Neutrophil (primary cell): Measurements from ENCODE around the gene CTU1.

ENCODE experiments used
- H3K27ac ChIP-seq: fragments of 200-600 bp; sonication (generic); 2 replicates; pipeline ENCODE4 v1.5.1; 2016; ENCODE audit warnings: mild to moderate bottlenecking, moderate library complexity
- H3K27me3 ChIP-seq: fragments of 200-600 bp; sonication (generic); 2 replicates; pipeline ENCODE4 v1.6.0; 2016; ENCODE audit warnings: mild to moderate bottlenecking
- H3K36me3 ChIP-seq: fragments of 200-600 bp; sonication (generic); 2 replicates; pipeline ENCODE4 v1.5.1; 2017
- H3K4me1 ChIP-seq, 2 experiments: fragments of 200-600 bp in 1 of 2; sonication (generic) in 1 of 2; 1 replicate in 1 of 2; 2 replicates in 1 of 2; pipeline versions ENCODE4 v1.5.1 to v1.6.1; 2013 to 2016; ENCODE audit warnings: low read depth in 1 of 2, low read length in 1 of 2, mild to moderate bottlenecking in 1 of 2, moderate library complexity in 1 of 2; ENCODE audit not compliant: control insufficient read depth in 1 of 2, insufficient read depth in 1 of 2
- H3K4me3 ChIP-seq, 2 experiments: fragments of 200-600 bp in 1 of 2; sonication (generic) in 1 of 2; 1 replicate in 1 of 2; 2 replicates in 1 of 2; pipeline ENCODE4 v1.5.1; 2013 to 2016; ENCODE audit warnings: low read depth in 1 of 2, low read length in 1 of 2, mild to moderate bottlenecking in 1 of 2, moderate library complexity in 1 of 2
- H3K9me3 ChIP-seq: fragments of 200-600 bp; sonication (generic); 2 replicates; pipeline ENCODE4 v1.5.1; 2016
- TF ChIP-seq, protein P1 (sequence below): fragments of 200-600 bp; sonication (generic); IDR thresholded peaks from 2 replicates; pipeline ENCODE4 v1.5.1; 2016; ENCODE audit warnings: antibody characterized with exemption

The CTU1 gene

DNA sequence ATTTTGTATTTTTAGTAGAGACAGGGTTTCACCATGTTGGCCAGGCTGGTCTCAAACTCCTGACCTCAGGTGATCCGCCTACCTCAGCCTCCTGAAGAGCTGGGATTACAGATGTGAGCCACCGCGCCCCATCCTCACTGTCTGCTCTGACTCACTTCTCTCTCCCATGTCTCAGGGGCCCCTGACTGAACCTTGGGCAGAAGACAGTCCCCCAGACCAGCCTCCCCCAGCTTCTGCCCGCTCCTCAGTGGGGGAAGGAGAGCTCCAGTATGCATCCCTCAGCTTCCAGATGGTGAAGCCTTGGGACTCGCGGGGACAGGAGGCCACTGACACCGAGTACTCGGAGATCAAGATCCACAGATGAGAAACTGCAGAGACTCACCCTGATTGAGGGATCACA lies 21.5 kb upstream of the CTU1 start:
- H3K9me3 ChIP-seq: no peaks in the 10 kb centered on the region
- peaks cover 50% of the 10 kb centered on the region for H3K36me3 ChIP-seq
- TF ChIP-seq, protein P1, sequence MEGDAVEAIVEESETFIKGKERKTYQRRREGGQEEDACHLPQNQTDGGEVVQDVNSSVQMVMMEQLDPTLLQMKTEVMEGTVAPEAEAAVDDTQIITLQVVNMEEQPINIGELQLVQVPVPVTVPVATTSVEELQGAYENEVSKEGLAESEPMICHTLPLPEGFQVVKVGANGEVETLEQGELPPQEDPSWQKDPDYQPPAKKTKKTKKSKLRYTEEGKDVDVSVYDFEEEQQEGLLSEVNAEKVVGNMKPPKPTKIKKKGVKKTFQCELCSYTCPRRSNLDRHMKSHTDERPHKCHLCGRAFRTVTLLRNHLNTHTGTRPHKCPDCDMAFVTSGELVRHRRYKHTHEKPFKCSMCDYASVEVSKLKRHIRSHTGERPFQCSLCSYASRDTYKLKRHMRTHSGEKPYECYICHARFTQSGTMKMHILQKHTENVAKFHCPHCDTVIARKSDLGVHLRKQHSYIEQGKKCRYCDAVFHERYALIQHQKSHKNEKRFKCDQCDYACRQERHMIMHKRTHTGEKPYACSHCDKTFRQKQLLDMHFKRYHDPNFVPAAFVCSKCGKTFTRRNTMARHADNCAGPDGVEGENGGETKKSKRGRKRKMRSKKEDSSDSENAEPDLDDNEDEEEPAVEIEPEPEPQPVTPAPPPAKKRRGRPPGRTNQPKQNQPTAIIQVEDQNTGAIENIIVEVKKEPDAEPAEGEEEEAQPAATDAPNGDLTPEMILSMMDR: no peak
- no peaks in the 10 kb centered on the region for H3K27me3 ChIP-seq
- H3K4me1 ChIP-seq: peaks cover 95 to 97% of the 10 kb centered on the region in 2 experiments
- H3K4me3 ChIP-seq: no peak overlapping the region
- peak overlapping the region; percentile 98 for H3K27ac ChIP-seq

DNA sequence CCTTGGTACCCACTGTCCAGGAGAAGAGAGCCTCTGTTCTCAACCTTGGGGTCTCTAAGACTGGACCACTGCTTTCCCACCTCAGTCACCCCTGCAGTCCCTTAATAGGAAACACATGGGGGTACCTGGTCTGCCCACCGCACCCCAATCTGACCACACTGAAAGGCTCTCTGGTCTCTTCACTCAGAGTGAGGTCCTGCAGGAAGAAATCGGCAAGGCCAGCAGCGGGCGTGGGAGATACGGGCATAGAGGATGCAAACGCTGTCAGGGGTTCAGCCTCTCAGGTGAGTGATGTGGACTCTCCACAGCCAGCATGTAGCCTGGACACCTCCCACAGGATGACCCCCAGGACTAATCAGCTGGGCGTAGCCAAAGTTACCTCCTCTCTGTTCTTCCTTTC lies 20.0 kb upstream of the CTU1 start:
- Histone ChIP-seq H3K36me3 (peaks cover 50% of the 10 kb centered on the region), H3K4me1 (peaks cover 99% of the 10 kb centered on the region in 2 experiments), H3K9me3 (no peaks in the 10 kb centered on the region), H3K27me3 (no peaks in the 10 kb centered on the region), H3K4me3 (peak overlapping the region; percentile 71 to 95), H3K27ac (peak overlapping the region; percentile 98)
- TF ChIP-seq, protein P1: no peak

DNA sequence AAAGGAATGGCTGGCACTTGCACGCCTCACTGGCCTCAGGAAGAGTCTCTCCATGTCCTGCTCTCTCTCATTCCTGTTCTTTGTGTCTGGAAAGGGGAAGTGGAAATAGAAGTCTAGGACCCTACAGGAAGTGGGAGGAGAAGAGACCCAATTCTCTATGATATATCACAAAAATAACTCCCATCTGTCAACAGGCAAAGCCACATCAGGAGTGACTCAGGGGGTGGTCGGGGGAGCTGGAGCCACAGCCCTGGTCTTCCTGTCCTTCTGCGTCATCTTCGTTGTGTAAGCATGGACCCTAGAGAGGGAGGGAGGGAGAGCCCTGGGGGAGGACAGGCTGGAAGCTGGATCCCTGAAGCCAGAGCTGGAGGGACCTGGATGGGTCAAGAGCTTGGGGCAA lies 19.5 kb upstream of the CTU1 start:
- H3K27ac ChIP-seq: peak overlapping the region; percentile 98
- H3K36me3 ChIP-seq: peaks cover 50% of the 10 kb centered on the region
- H3K4me1 ChIP-seq: peaks cover 99 to 100% of the 10 kb centered on the region in 2 experiments
- H3K27me3 ChIP-seq: no peaks in the 10 kb centered on the region
- TF ChIP-seq, protein P1: no peak
- H3K4me3 ChIP-seq: peak overlapping the region; percentile 71 to 95
- H3K9me3 ChIP-seq: no peaks in the 10 kb centered on the region

DNA sequence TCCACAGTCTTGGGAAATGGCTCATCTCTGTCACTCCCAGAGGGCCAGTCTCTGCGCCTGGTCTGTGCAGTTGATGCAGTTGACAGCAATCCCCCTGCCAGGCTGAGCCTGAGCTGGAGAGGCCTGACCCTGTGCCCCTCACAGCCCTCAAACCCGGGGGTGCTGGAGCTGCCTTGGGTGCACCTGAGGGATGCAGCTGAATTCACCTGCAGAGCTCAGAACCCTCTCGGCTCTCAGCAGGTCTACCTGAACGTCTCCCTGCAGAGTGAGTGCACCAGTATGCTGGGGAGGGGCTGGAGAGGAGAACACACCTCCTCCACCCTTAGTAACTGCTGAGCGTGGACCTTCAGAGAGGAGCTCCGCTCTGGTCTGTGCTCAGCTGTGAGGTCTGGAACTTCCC lies 18.8 kb upstream of the CTU1 start:
- Histone ChIP-seq H3K27me3 (no peaks in the 10 kb centered on the region), H3K4me1 (peaks cover 99 to 100% of the 10 kb centered on the region in 2 experiments), H3K4me3 (peak overlapping the region; percentile 71 to 95), H3K9me3 (no peaks in the 10 kb centered on the region), H3K36me3 (peaks cover 50% of the 10 kb centered on the region), H3K27ac (peak overlapping the region; percentile 98)
- TF ChIP-seq, protein P1: no peak

DNA sequence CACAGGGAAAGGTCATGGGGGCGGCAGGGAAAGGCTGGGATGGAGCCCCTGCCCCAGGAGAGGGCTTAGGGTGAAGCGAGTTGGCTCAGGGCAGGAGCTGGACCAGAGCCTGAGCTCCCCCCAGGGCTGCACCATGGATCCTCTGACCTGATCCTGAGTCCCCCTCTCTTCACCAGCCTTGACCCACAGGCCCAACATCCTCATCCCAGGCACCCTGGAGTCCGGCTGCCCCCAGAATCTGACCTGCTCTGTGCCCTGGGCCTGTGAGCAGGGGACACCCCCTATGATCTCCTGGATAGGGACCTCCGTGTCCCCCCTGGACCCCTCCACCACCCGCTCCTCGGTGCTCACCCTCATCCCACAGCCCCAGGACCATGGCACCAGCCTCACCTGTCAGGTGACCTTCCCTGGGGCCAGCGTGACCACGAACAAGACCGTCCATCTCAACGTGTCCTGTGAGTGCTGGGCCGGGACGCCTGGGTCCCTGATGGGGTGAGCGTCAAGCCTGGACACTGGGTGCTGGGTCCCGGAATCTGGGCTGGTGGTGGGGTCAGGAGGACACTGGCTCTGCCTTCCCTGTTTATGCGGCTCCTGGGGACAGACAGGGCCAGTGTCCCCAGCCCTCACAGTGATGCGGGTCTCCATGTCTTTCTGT lies 17.3 kb upstream of the CTU1 start:
- Histone ChIP-seq H3K36me3 (peaks cover 43% of the 10 kb centered on the region), H3K4me1 (peaks cover 99 to 100% of the 10 kb centered on the region in 2 experiments), H3K27ac (peak overlapping the region; percentile 98), H3K27me3 (no peaks in the 10 kb centered on the region), H3K9me3 (no peaks in the 10 kb centered on the region), H3K4me3 (peak overlapping the region; percentile 71 to 95)
- TF ChIP-seq, protein P1: no peak
